HCT116 (cell line): ENCODE measurements around the gene ELFN1. TPM values are rescaled to one million over a fixed set of nuclear protein-coding genes. Genes with fewer than 3 reads are reported as not detected.

Experiments used
- ATAC-seq: fragments of 200-7000 bp; cut with Tn5 transposase; 2 replicates; pipeline ENCODE4 v1.9.1; 2020; ENCODE audit warnings: mild to moderate bottlenecking, moderate library complexity
- BruUV-seq: library from RNA; stranded (reverse); fragments of 400-500 nt; replicated peaks from 2 replicates; lab custom pipeline; 2021; lab: Mats Ljungman, UMichigan
- CTCF ChIA-PET: fragments of 300-600 bp; sonication (Branson Sonifier 250); formaldehyde crosslinking; loops from one replicate; lab custom pipeline; 2021; ENCODE audit warnings: antibody characterized with exemption; lab: Charles Lee
- POLR2A ChIA-PET: fragments of 300-600, 350-600 bp; sonication (Branson Sonifier 250); formaldehyde crosslinking; loops from one replicate; lab custom pipeline; 2021; ENCODE audit warnings: antibody characterized with exemption; lab: Charles Lee
- RAD21 ChIA-PET, 2 experiments: fragments of 300-600 bp; sonication (Branson Sonifier 250); formaldehyde crosslinking; loops; one replicate each; lab custom pipeline; 2023; ENCODE audit warnings: low total read pairs in 2 of 2; ENCODE audit not compliant: uncharacterized antibody in 2 of 2, unreplicated experiment in 2 of 2, low non-redundant PET in 1 of 2; lab: Charles Lee
- DNase-seq: peaks from one replicate; pipeline ENCODE4 v3.0.0-alpha.2; 2010; ENCODE audit warnings: low read depth, low spot score
- H2AFZ ChIP-seq: fragments of 200-600 bp; shearing (Covaris generic), sonication (generic); 2 replicates; pipeline ENCODE4 v1.6.1; 2017; ENCODE audit warnings: low read depth, mixed run types, mixed read lengths, antibody characterized with exemption, low read length; ENCODE audit not compliant: poor library complexity, severe bottlenecking
- H3K27ac ChIP-seq: 2 replicates; pipeline ENCODE4 v1.5.1; 2012; ENCODE audit warnings: low read depth, low read length
- H3K27me3 ChIP-seq: fragments of 200-600 bp; sonication (generic); 2 replicates; pipeline ENCODE4 v1.6.1; 2016; ENCODE audit warnings: mixed run types, low read length, mixed read lengths; ENCODE audit not compliant: insufficient read depth
- H3K36me3 ChIP-seq, 2 experiments: fragments of 200-500 bp in 1 of 2; fragments of 200-600 bp in 1 of 2; sonication (Bioruptor generic) in 1 of 2; sonication (generic) in 1 of 2; 2 replicates each; pipeline versions ENCODE4 v1.5.1 to v1.6.1; 2014 to 2016; ENCODE audit warnings: low read length in 2 of 2, inconsistent platforms in 1 of 2, mixed read lengths in 1 of 2, mixed run types in 1 of 2; ENCODE audit not compliant: insufficient read depth in 2 of 2, control insufficient read depth in 1 of 2
- H3K4me1 ChIP-seq, 2 experiments: fragments of 200-600 bp in 1 of 2; sonication (generic) in 1 of 2; 2 replicates each; pipeline versions ENCODE4 v1.5.1 to v1.6.1; 2012 to 2017; ENCODE audit warnings: low read length in 2 of 2, inconsistent platforms in 1 of 2, mild to moderate bottlenecking in 1 of 2, mixed read lengths in 1 of 2, mixed run types in 1 of 2, moderate library complexity in 1 of 2; ENCODE audit not compliant: insufficient read depth in 2 of 2, control insufficient read depth in 1 of 2
- H3K4me2 ChIP-seq: fragments of 200-600 bp; sonication (generic); 2 replicates; pipeline ENCODE4 v1.6.1; 2017; ENCODE audit warnings: mixed run types, low read length, mixed read lengths
- H3K4me3 ChIP-seq, 2 experiments: fragments of 200-600 bp in 1 of 2; sonication (generic) in 1 of 2; replicated peaks in 1 of 2; 2 replicates each; pipeline ENCODE4 v1.5.1; 2011 to 2016; ENCODE audit warnings: low read length in 2 of 2, control low read depth in 1 of 2, low read depth in 1 of 2, mild to moderate bottlenecking in 1 of 2, mixed read lengths in 1 of 2, mixed run types in 1 of 2
- H3K79me2 ChIP-seq: fragments of 200-600 bp; sonication (generic); 2 replicates; pipeline ENCODE4 v1.6.1; 2017; ENCODE audit warnings: mild to moderate bottlenecking, mixed run types, low read length, moderate library complexity, mixed read lengths; ENCODE audit not compliant: insufficient read depth
- H3K9ac ChIP-seq: fragments of 200-600 bp; sonication (generic); 2 replicates; pipeline ENCODE4 v1.6.1; 2016; ENCODE audit warnings: low read length, mixed read lengths
- H3K9me2 ChIP-seq: fragments of 200-600 bp; sonication (generic), shearing (Covaris generic); 2 replicates; pipeline ENCODE4 v1.6.1; 2017; ENCODE audit warnings: mixed run types, mild to moderate bottlenecking, moderate library complexity; ENCODE audit not compliant: insufficient read depth
- H3K9me3 ChIP-seq, 2 experiments: fragments of 200-500 bp in 1 of 2; fragments of 200-600 bp in 1 of 2; sonication (Bioruptor generic) in 1 of 2; sonication (generic) in 1 of 2; 2 replicates each; pipeline ENCODE4 v1.6.1; 2014 to 2017; ENCODE audit warnings: low read length in 2 of 2, mixed read lengths in 2 of 2, inconsistent platforms in 1 of 2, low read depth in 1 of 2, mild to moderate bottlenecking in 1 of 2, mixed run types in 1 of 2, moderate library complexity in 1 of 2; ENCODE audit not compliant: control insufficient read depth in 1 of 2, insufficient read depth in 1 of 2
- H4K20me1 ChIP-seq: fragments of 200-600 bp; sonication (generic), shearing (Covaris generic); 2 replicates; pipeline ENCODE4 v1.6.1; 2017; ENCODE audit warnings: mixed run types, mild to moderate bottlenecking, moderate library complexity; ENCODE audit not compliant: insufficient read depth
- CBX3 ChIP-seq: IDR thresholded peaks from 2 replicates; pipeline ENCODE4 v1.6.1; 2012; ENCODE audit warnings: low read depth
- CEBPB ChIP-seq: IDR thresholded peaks from 2 replicates; pipeline ENCODE4 v1.6.1; 2012; ENCODE audit warnings: low read depth
- EGR1 ChIP-seq: IDR thresholded peaks from 2 replicates; pipeline ENCODE4 v1.6.1; 2012; ENCODE audit warnings: low read depth
- ELF1 ChIP-seq: IDR thresholded peaks from 2 replicates; pipeline ENCODE4 v1.6.1; 2012; ENCODE audit warnings: low read depth, borderline replicate concordance
- EZH2 ChIP-seq: fragments of 200-600 bp; sonication (generic); IDR thresholded peaks from 2 replicates; pipeline ENCODE4 v1.6.1; 2017; ENCODE audit warnings: antibody characterized with exemption, mixed run types
- EZH2phosphoT487 ChIP-seq: fragments of 200-600 bp; IDR thresholded peaks from 2 replicates; pipeline ENCODE4 v1.6.1; 2018; ENCODE audit warnings: antibody characterized with exemption, borderline replicate concordance
- FOSL1 ChIP-seq: IDR thresholded peaks from 2 replicates; pipeline ENCODE4 v1.6.1; 2012; ENCODE audit warnings: low read depth
- JUND ChIP-seq: IDR thresholded peaks from 2 replicates; pipeline ENCODE4 v1.6.1; 2012
- RAD21 ChIP-seq: IDR thresholded peaks from 2 replicates; pipeline ENCODE4 v1.6.1; 2012; ENCODE audit warnings: low read depth, mild to moderate bottlenecking
- REST ChIP-seq: IDR thresholded peaks from 2 replicates; pipeline ENCODE4 v1.6.1; 2012; ENCODE audit warnings: low read depth
- SIN3A ChIP-seq: IDR thresholded peaks from 2 replicates; pipeline ENCODE4 v1.6.1; 2012; ENCODE audit warnings: low read depth
- TCF7L2 ChIP-seq: IDR thresholded peaks from 2 replicates; pipeline ENCODE4 v1.7.0; 2011; ENCODE audit warnings: borderline replicate concordance, inconsistent platforms; ENCODE audit not compliant: insufficient read depth, insufficient read length; ENCODE audit errors: extremely low read depth
- YY1 ChIP-seq: IDR thresholded peaks from 2 replicates; pipeline ENCODE4 v1.6.1; 2011; ENCODE audit warnings: low read length, low read depth, moderate library complexity, mild to moderate bottlenecking; ENCODE audit not compliant: insufficient replicate concordance; ENCODE audit errors: extremely low read depth
- ZFX ChIP-seq: fragments of 450-650 bp; IDR thresholded peaks from 2 replicates; pipeline ENCODE4 v1.6.1; 2017
- ZNF274 ChIP-seq: fragments of 200-500 bp; sonication (Bioruptor generic); IDR thresholded peaks from 2 replicates; pipeline ENCODE4 v1.6.1; 2014; ENCODE audit warnings: mild to moderate bottlenecking, low read depth, low read length, inconsistent platforms
- intact Hi-C: fragments of 100-400 bp; cut with micrococcal nuclease; formaldehyde crosslinking; loops from 2 replicates; pipeline ENCODE4 v1.10.0; 2022
- total RNA-seq: library from RNA; stranded (reverse); gene quantifications from one replicate; pipeline ENCODE4 v1.2.1, GENCODE V29; 2021; ENCODE audit not compliant: unreplicated experiment

The ELFN1 gene
- total RNA-seq, 1 experiment from 2014 or later: 4.4 TPM

- CTCF ChIA-PET: no interaction called here
Measured at GRCh38 chr7:1746491-1746975, 76.5 kb downstream of the ELFN1 start.

More at GRCh38 chr7:1746491-1746975, 76.5 kb downstream of the ELFN1 start:
- Histone ChIP-seq H3K4me2 (no peak overlapping the region), H2AFZ (no peak overlapping the region), H3K27ac (no peak overlapping the region), H3K4me3 (no peak overlapping the region), H3K36me3 (no peaks in the 10 kb centered on the region), H3K9me3 (no peaks in the 10 kb centered on the region), H3K9ac (no peak overlapping the region), H3K27me3 (no peaks in the 10 kb centered on the region), H3K79me2 (peaks cover 6% of the 10 kb centered on the region), H3K4me1 (peaks cover 15 to 25% of the 10 kb centered on the region in 2 experiments), H4K20me1 (no peaks in the 10 kb centered on the region), H3K9me2 (no peaks in the 10 kb centered on the region)
- ATAC-seq: no peak
- ChIA-PET POLR2A (no interaction called here), RAD21 (no interaction called here)
- BruUV-seq: no TSS peak
- no peak for DNase-seq
- TF ChIP-seq EZH2phosphoT487: no peak
- no peak for TF ChIP-seq TCF7L2
- TF ChIP-seq ZNF274: no peak
- no peak for TF ChIP-seq YY1
- no peak for TF ChIP-seq FOSL1
- TF ChIP-seq ZFX: no peak
- TF ChIP-seq SIN3A: no peak
- TF ChIP-seq REST: no peak
- TF ChIP-seq EGR1: no peak
- no peak for TF ChIP-seq JUND
- TF ChIP-seq ELF1: no peak
- no peak for TF ChIP-seq CBX3
- TF ChIP-seq RAD21: no peak
- TF ChIP-seq CEBPB: no peak
- no peak for TF ChIP-seq EZH2
- intact Hi-C loops: no loop called here
